ENCODE results near the gene PDE1A.

PDE1A gene

GRCh38 chr2:182361477-182361876 lies 65.4 kb downstream of the PDE1A start:
- DNase-seq (ENCODE audit: low read depth) = no peak
- no peak overlapping the region for H3K4me3 ChIP-seq (ENCODE audit: low read length)
- TF ChIP-seq CTCF (conservative IDR thresholded peaks at IDR 0.05; ENCODE audit: low read depth, low read length) = no peak

GRCh38 chr2:182360663-182361260 lies 66.1 kb downstream of the PDE1A start:
- no peak for DNase-seq (ENCODE audit: low read depth)
- no peak for TF ChIP-seq CTCF (conservative IDR thresholded peaks at IDR 0.05; ENCODE audit: low read depth, low read length)

GRCh38 chr2:182359990-182360662 lies 66.7 kb downstream of the PDE1A start:
- DNase-seq (ENCODE audit: low read depth) = no peak
- no peak overlapping the region for H3K4me3 ChIP-seq (ENCODE audit: low read length)
- TF ChIP-seq CTCF (conservative IDR thresholded peaks at IDR 0.05; ENCODE audit: low read depth, low read length) = no peak

More at GRCh38 chr2:182360663-182361260, 66.1 kb downstream of the PDE1A start:
- H3K4me3 ChIP-seq (ENCODE audit: low read length) = no peak overlapping the region

GRCh38 chr2:182359027-182359989 lies 67.5 kb downstream of the PDE1A start:
- TF ChIP-seq CTCF (conservative IDR thresholded peaks at IDR 0.05; ENCODE audit: low read depth, low read length) = no peak
- no peak for DNase-seq (ENCODE audit: low read depth)

GRCh38 chr2:182358601-182359000 lies 68.2 kb downstream of the PDE1A start:
- H3K4me3 ChIP-seq (ENCODE audit: low read length) = no peak overlapping the region
- TF ChIP-seq CTCF (conservative IDR thresholded peaks at IDR 0.05; ENCODE audit: low read depth, low read length) = no peak
- no peak for DNase-seq (ENCODE audit: low read depth)

More at GRCh38 chr2:182359027-182359989, 67.5 kb downstream of the PDE1A start:
- no peak overlapping the region for H3K4me3 ChIP-seq (ENCODE audit: low read length)

- no peak for TF ChIP-seq CTCF (conservative IDR thresholded peaks at IDR 0.05; ENCODE audit: low read depth, low read length)
- no peak for DNase-seq (ENCODE audit: low read depth)
Observed at GRCh38 chr2:182355815-182356214, 71.0 kb downstream of the PDE1A start.

More at GRCh38 chr2:182355815-182356214, 71.0 kb downstream of the PDE1A start:
- no peak overlapping the region for H3K4me3 ChIP-seq (ENCODE audit: low read length)
